GM21526 (cell line): ENCODE results near the gene LCA5.
"Not testable (repeated sequence)": the region's sequence is repeated elsewhere in the genome, so short reads cannot be mapped to it uniquely, and the experiment has no call there.

Experiments
- ATAC-seq: cut with Tn5 transposase; IDR thresholded peaks from one replicate; pipeline ENCODE4 v1.9.1; 2021; ENCODE audit warnings: moderate library complexity; ENCODE audit not compliant: unreplicated experiment, low FRiP score

Gene LCA5

GRCh38 chr6:79468116-79468515, 69.1 kb downstream of the LCA5 start:
- ATAC-seq, result no peak

DNA sequence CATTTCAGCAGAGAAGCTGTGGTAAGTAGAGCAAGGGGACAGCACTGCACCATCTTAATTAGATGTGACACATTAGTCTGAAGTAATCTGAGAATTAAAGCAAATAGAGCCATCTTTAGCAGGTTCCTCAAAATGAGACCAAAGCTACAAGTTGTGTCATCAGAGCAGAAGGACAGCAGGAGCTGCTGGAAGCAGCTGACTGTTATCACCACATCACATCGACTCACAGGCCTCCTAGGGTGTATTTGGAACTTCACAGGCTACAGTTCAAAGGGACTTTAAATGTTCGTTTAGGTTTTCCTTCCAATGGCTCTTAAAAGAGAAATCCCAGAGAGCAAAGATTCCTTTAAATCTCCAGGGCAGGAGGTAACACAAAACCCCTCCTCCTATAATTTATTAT, 69.5 kb downstream of the LCA5 start:
- ATAC-seq, result no peak

- ATAC-seq, result peak; percentile 58
Measured at GRCh38 chr6:79466207-79466834, 70.9 kb downstream of the LCA5 start.

DNA sequence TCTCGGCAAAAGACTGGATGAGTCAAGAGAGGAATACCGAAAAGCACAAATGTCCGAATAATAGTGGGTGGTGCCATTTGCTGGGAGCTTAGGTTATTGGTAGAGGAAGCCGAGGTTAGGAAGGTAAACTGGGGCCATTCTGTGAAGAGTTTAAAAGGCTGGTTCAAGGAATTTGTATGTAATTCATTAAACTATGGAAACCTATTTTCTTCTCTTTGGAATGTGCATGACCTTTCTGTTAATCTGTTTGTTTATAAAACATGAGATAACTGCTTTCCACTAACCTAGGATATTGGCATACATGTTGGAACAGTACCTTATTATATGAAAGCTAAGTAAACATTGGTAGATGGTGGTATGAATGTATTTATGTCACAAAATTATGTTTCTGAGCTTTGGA, 71.8 kb downstream of the LCA5 start:
- no peak for ATAC-seq

DNA sequence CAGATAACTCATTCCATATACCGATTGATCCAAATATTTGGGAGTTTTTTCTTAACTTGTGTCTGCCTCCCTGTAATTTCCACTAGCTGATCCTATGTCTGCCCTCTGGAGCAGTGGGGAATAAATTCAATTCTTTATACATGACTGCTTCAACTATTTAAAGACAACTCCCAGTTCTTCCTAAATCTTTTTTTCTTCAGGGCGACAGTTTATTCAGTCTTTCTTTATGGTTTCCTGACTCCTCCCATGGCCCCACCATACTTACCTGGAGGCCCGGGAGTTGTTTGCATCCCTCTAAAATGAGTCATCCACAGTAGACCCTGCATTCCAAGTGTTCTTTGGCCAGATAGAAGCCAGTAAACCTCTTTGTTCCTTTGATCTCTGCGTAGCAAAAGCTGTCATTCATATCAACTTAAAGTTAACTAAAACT, 73.6 kb downstream of the LCA5 start:
- no peak for ATAC-seq

GRCh38 chr6:79461205-79461604, 76.0 kb downstream of the LCA5 start:
- no peak for ATAC-seq

DNA sequence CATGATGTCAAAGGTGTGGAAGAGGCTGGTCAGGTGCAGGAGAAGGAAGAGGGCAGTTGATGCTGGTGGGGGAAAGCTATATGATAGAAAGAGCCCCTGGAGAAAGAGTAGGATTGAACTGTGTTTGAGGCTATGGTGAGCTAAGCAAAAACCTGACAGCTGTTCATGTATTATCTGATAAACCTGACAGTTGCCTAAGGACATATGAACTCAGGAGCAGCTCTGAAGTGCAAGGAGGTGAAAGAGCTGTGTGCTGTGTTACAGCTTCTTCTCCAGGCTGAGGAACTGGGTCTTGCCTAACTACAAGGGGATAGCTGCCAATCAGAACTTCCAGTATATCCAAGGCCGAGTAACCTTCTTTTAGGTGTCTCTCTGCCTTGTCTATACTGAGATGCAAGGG, 81.8 kb downstream of the LCA5 start:
- no peak for ATAC-seq

DNA sequence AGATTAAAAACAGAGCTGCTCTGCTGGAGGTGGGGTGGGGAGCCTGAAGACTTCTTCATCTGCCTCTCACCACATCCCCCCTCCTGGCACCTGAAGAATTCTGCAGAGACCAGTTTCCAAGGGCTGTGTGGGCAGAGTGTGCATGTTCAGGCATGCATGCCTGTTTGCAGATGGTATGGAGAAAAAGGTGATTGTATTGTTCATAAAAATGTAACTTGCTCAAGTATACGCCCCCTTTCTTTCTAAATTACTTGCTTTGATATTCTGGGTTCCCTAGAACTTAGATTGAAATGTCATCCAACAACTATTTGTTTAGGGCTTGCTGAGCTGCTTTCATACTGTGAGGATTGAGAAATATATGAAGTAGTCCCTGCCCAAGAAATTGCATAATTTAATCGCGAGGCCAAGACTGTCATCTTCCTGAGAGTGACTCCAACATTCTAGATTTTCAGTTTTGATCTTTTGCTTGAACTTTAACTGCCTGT, 83.6 kb downstream of the LCA5 start:
- ATAC-seq, result no peak

DNA sequence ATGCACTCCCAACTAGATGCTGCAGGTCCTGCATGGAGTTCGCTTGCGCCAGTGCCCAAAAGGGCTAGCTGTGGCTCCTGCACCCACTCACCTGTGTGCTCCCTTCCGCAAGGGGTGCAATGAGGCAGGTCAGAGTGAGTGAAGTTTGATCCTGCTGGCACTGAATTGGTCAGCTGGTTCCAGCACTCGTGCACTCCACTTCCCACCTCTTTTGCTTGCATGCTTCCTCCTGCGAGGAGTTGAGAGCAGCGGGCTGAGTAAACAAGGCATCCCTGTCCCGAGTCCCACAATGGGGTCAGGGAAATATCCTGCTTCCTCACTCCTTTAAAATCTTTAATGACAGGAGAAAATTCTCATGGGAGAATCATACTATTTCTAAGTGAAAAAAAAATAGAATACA, 86.2 kb downstream of the LCA5 start:
- no peak for ATAC-seq

DNA sequence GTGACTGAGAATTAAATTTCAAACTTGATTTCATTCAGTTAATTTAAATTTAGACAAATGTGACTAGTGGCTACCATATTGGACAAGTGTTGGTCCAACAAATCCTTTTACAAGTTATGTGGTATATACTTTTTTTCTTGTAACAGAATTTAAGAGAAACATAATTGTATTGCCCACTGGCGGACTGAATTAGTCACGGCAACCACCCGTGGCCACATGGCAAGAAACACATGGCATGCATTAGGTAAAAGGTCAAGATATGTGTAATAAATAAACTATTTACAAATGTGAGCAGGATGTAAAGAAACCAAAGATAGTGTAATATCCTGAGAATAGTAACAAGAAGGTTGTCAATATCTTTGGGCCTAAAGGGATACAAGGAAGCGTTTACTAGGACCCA, 91.2 kb downstream of the LCA5 start:
- ATAC-seq, result no peak

- not testable (repeated sequence) for ATAC-seq
Measured at GRCh38 chr6:79443876-79444275, 93.4 kb downstream of the LCA5 start.

DNA sequence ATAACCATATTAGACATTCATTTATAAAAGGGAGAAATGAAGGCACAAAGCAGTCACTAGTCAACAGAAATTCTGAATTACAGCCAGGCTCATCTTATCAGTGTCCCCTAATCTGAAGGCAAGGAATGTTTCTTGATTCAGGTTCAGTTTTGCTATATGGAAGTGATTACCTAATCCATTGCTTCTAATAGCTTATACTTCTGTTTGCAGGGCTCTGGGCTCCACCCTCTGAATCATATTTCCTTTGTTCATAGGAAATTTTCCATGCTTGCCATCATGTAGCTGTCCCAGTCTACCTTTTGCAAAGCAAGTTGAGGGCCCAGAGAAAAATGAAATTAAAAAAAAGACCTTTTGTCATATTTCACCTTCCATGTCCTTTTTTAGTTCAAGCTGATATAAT, 96.0 kb downstream of the LCA5 start:
- no peak for ATAC-seq

- no peak for ATAC-seq
Measured at GRCh38 chr6:79440598-79440997, 96.6 kb downstream of the LCA5 start.

DNA sequence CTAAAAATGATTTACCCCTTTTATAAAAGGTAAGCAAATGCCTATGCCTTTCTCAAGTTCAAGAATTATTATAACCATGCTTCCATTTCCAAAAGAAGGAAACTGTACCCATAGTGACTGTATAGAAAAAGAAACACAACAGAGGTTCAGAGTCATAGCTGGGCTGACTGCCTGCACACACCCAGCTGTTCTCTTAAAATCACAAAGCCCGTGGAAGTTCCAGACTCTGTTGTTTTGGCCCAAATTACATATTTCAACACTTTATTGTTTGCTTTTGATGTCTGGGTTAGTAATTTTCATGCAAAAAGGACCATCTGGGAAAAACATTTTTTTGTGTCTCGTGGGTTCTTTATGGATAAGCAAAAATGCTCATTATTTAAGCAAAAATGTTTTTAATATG, 99.2 kb downstream of the LCA5 start:
- no peak for ATAC-seq

DNA sequence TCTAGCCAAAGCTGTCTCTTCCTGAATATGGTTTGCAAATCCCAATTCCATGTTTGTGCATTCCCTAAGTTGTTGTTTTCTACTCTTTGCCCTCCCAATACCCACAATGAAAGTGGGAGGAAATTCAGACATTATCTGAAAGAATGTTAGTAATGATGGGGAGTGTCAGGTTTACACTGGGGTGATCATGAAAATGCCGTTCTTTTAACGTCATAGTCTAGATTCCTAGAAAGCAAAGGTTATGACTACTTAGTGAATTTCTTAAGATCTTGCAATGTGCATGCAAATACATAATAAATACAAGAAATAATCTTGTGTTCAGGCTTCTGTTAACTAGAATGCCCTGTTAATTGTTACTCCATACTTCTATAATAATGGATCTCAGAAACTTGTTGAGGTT, 101.0 kb downstream of the LCA5 start:
- no peak for ATAC-seq

DNA sequence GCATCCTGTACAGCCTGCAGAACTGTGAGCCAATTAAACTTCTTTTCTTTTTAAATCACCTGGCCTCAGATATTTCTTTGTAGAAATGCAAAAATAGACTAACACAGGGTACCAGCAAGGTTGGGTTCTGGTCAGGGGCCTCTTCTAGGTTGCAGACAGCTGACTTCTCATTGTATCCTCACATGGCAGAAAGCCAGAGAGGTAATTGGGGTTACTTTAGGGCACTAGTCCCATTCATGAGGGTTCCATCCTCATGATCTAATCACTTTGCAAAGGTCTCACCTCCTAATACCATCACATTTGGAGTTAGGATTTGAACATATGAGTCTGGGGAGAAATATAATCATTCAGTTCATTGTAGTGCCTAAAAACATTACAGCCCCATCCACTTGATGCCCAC, 101.5 kb downstream of the LCA5 start:
- ATAC-seq, result no peak
